ENCODE data around the gene LMBR1.
"Not testable (repeated sequence)": the region's sequence is repeated elsewhere in the genome, so short reads cannot be mapped to it uniquely, and the experiment has no call there.

LMBR1 gene

DNA sequence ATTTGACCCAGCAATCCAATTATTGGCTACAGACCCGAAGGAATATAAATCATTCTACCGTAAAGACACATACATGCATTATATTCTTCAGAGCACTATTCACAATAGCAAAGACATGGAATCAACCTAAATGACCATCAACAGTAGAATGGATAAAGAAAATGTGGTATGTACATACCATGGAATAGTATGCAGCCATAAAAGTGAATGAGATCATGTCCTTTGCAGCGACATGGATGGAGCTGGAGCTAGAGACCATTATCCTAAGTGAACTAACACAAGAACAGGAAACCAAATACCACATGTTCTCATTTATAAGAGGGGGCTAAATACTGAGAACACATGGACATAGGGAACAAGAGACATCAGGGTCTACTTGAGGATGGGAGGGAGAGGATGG is 44.0 kb downstream of the LMBR1 start:
- no peak for DNase-seq (ENCODE audit: low read depth in 3 of 3)

DNA sequence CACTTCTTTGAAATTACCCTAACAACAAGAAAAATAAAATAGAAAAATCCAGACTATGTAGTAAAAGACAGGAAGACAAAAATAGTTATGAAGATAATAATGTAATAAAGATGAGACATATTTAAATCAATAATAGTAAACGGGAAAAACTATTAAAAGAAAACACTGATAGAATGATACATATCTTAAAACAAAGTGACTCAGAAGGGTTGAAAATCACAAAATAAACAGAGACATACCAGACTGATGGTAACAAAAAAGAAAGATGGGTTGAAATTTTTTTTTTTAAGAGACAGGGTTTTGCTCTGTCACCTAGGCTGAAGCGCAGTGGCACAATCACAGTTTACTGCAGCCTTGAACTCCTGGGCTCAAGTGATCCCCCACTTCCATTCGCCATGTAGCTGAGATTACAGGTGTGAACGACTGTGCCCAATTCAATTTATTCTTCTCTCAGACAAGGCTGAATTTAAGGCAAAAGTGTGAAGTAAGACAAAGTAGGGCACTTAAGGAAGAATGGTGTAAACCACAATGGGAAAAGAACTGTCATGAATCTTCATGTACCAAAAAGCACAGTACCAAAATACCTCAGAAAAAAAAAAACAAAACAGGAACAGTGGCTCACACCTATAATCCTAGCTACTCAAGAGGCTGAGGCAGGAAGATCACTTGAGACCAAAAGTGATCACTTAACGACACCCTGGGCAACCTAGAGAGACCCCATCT is 47.4 kb downstream of the LMBR1 start:
- no peak for DNase-seq (ENCODE audit: low read depth in 3 of 3)

DNA sequence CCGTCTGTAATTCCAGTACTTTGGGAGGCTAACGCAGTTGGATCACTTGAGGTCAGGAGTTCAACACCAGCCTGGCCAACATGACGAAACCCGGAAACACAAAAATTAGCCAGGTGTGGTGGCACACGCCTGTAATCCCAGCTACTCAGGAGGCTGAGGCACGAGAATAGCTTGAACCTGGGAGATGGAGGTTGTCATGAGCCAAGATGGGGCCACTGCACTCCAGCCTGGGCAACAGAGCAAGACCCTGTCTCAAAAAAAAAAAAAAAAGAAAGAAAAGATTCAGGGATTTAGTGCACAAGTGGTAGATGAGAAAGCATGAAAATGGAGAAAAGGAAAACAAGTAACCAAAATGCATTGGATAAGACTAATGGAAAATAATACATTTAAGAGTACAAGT is 49.4 kb downstream of the LMBR1 start:
- DNase-seq (ENCODE audit: low read depth in 3 of 3): not testable (repeated sequence)

DNA sequence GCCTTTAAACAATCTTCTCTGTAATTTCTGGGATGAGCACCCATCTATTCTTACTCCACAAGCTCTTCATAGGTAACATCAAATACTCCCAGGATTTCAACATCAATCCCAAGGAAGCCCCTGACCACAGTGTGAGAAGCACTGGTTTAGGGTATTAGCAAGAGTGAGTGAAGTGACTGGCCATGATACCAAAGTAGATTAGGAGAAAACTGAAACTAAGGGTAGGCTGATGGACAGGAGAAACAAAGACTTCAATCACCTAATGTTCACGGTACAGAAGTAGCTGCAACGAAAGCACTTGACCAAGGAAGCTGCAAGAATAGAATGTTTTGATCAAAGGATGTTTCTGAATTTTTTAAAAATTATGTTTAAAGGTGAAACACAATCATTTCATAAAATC is 49.8 kb downstream of the LMBR1 start:
- DNase-seq (ENCODE audit: low read depth in 3 of 3): no peak

DNA sequence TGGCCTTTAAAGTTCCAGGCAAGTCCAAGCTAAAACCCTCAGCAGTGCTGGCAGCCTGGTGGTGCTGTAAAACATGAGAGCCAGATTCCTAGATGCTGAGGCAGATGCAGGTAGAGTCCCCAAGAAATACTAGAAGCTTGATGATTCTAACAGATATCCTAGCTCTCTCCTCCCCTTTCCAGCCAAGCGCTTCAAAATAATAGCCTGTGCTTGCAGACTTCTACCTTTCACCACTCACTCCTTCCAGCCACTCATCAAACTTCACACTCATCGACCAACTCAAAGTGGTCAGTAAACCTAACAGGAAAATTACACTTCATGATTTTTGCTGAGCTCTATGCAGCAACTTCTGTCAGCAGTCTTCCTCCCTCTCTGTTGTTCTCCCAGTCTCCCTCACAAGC is 50.2 kb downstream of the LMBR1 start:
- no peak for DNase-seq (ENCODE audit: low read depth in 3 of 3)

DNA sequence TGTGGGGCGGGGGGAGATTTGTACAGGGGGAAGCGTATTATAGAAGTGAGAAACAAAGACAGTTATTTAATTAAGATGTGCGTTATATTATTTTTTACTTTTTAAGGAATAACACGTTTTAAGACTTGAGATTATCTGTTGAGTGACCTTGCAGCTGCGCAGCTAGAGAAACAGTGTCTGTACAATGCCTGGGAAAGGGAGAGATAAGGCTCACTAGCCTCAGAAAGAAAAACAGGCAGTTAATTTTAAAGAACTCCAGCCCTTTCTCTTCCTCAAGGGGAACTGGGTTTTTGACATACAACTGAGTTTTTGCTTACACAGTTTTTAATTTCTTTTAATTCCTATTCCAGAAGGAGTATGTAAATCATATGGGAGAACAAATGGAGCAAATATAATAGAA is 50.7 kb downstream of the LMBR1 start:
- DNase-seq (ENCODE audit: low read depth in 3 of 3): no peak

DNA sequence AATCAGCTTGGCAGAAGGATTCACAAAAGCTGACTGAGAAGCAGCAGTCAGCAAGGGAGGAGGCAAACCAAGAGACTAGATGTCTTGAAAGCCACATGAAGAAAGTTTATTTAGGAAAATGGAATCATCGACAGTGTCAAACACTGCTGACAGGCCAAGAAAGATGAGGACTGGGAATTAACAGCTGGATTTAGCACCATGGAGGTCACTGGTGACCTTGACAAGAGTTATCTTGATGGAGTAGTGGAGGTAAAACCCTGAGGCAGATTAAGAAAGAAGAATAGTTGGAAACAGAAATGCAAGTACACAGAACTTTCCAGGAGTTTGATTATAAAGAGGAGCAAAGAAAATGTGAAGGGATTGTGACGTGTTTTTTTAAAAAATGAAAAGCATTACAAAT is 51.5 kb downstream of the LMBR1 start:
- no peak for DNase-seq (ENCODE audit: low read depth in 3 of 3)

DNA sequence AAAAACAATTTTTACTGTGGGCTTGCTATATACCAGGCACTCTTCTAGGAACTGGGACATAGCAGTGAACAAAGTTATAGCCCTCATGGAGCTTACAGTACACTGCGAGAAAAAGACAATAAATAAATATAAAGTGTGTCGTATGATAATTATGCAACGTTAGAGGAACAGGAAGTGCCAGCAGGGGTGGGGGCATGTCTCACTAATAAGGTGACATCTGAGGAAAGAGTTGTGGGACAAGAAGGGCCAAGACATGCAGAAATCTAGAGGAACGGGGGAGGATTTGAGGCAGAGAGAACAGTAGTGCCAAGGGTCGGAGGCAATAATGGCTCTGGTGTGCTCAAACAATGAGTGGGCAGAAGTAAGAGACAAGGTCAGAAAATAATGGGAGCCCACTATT is 52.8 kb downstream of the LMBR1 start:
- DNase-seq (ENCODE audit: low read depth in 3 of 3): no peak

DNA sequence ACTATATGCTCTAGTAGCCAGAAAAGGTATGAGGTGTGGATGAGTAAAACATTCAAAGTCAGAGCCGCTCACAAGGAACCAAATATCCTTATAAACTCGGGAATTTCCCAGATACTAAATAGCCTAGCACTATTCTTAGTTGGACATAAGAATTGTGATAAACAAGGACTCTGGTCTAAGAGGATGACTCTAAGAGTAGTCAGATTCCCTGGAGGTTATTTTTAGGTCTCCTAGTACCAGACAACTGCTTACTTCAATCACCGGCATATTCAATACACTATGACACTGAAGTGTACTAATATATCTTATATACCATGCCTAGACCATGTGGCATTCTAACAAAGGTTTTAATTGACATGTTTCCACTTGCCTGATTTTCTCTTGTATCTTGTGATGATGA is 56.5 kb downstream of the LMBR1 start:
- DNase-seq (ENCODE audit: low read depth in 3 of 3): no peak

DNA sequence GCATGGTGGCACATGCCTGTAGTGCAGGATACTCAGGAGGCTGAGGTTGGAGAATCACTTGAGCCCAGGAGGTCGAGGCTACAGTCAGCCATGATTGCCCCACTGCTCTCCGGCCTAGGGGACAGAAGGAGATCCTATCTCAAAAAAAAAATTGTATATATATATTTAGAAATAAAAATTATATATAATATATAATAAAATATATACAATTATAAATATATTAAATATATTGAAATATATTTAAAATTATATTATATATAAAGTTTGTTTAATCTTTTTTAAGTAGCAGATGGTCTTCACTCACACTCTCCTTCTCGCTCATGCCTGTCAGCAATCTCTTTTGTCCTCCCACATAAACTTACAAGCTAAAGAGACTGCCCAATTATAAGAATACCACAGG is 58.5 kb downstream of the LMBR1 start:
- DNase-seq (ENCODE audit: low read depth in 3 of 3): no peak

DNA sequence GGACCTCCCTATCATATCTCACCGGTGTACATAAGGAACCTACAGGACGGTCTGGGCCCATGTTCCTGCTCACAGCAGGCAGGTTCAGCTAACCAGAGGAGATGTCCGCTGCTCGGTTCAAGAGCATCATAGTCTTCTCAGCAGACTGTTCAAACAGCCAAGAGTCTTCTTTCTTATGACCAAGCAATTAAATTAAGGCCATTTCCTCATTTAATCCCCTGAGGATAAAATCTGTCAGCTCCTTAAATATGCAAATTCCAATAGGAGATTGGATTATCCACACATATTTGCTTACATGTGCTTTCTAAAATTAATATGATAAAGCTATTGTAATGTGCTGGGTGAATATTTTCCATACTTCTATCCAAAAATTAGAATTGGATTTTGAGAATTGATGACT is 59.7 kb downstream of the LMBR1 start:
- DNase-seq (ENCODE audit: low read depth in 3 of 3): no peak

DNA sequence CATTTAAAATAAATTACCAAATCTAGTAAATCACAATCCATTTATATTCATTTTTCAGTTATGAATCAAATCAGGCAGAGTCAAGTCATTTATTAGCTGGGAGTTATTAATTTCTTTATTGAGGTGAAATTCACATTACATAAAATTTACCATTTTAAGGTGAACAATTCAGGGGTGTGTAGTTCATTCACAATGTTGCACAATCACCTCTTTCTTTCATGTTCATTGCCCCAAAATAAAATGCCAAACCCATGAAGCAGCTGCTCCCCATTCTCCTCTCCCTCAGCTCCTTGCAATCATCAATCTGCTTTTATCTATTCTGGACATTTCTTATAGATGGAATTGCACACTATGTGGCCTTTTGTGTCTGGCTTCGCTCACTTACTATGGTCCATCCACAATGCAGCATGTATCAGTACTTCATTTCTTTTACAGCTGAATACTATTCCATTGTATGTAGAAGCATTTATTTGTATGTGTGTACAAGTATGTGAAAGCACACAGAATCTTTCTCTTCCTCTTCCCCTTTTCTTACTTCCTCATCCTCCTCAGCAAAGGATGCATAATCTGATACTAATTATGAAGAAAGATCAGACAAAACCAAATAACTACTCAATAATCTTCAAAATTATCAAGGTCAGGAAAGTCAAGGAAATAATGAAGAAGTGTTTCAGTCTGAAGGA is 60.6 kb downstream of the LMBR1 start:
- DNase-seq (ENCODE audit: low read depth in 3 of 3): no peak

DNA sequence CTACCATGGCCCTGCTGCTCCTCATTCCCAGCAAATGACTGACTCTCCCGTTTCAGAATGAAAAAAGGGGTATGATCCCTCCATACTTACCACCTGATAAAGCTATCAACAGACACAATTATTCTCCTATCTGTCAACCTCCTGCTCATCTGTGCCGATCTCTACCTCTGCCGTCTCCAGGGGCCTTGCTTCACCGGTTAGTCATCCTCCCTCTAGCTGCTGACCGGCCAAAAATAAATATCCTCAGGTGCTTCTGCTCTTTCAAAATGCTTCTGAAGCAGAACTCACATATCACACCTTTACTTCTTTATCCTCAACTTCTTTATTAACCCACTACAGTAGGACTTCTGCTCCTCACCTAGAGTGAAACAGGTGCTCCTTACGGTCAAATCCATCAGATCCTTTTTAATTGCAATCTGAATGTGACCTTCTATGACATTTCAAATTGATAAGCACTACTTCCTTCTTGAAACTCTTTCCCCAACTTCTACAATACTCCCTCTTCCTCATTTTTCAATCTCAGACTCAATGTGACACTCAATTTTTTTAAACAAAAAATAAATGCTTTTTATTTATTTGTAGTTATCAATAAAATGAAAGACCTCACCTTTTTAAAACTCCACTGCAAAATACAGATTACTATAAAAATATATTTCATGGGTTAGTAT is 63.2 kb downstream of the LMBR1 start:
- DNase-seq (ENCODE audit: low read depth in 3 of 3): no peak

DNA sequence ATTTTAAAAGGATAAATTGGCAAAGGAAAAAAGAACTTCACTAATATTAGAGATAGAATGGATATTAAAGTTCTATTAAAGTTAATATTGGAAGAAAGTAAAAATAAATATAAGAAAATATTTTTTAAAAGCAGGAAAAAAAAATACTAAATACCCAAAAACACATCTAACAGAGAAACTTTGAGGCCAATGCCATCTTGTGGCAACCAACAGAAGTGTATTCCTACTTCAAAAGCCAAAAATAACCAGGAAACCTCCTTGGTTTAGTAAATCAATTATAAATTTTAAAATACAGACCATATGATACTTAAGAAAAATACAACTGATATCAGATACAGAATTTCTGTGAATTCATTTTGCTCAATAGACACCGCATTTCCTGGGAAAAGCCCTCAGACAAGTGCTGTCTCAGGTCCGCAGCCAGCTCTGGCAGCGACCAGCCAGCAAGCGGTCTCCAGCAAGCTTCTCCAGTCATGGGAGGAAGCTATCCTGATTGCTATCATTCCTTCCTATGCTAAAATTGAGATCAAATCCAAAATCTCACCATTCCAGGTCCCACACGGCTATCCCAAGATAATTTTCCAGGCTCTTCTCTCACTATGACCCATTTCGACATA is 65.3 kb downstream of the LMBR1 start:
- DNase-seq (ENCODE audit: low read depth in 3 of 3): no peak

DNA sequence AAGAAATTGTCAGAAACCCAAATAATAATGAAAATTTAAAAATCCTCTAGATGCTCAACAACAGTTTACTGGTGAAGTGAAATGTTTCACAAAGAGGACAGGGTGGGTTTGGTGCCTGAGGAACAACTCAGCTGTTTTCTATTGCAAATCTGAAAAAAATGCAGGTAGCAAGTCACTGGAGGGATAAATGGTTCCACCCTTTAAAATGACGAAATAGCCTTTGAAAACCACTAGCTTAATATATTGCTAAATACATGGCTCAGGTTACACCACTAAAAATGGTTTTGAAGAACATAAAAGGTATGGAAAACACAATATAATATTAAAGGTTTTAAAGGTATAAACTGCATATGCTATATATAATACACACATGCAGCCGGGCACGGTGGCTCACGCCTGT is 69.5 kb downstream of the LMBR1 start:
- DNase-seq (ENCODE audit: low read depth in 3 of 3): no peak

DNA sequence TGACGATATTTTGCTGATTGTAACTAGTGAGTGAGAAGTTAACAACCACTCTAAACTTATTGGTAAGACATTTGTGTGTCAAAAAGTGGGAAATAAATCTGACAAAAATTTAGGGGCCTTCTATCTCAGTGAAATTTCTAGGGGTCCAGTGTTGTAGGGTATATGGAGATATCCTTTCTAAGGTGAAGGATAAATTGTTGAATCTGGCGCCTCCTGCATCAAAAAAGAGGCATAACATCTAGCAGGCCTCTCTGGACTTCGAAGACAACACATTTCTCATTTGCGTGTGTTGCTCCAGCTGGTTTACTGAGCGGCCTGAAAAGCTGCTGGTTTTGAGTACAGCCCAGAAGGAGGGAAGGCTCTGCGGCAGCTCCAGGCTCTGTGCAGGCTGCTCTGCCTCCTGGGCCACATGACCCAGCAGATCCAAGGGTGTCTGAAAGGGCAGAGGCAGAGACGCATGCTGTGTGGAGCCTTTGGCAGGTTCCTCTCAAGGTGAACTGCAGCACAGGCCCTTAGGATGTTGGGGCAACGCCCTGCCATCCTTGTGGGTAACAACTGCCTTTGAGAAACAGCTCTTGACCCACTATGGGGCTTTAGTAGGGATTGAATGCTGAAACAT is 72.4 kb downstream of the LMBR1 start:
- no peak for DNase-seq (ENCODE audit: low read depth in 3 of 3)

DNA sequence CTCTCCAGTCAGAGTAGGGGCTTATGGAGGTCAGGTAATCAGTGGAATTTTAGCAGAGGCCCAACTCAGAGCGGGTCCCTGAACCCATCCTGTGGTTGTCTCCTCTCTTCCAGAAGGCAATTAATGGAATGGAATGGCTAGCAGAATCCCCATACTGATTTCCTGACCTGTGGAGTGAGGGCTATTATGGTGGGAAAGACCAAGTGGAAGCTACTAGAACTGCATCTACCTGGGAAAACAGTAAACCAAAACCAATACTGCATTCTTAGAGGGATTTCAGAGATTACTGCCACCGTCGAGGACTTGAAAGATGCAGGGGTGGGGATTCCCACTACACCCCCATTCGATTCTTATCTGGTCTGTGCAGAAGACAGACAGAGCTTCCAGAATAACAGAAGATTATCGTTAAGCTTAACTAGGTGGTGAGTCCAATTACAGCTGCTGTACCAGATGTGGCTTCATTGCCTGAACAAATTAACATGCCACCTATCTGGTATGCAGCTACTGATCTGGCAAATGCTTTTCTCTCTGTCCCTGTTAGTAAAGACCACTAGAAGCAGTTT is 73.2 kb downstream of the LMBR1 start:
- DNase-seq (ENCODE audit: low read depth in 3 of 3): no peak

DNA sequence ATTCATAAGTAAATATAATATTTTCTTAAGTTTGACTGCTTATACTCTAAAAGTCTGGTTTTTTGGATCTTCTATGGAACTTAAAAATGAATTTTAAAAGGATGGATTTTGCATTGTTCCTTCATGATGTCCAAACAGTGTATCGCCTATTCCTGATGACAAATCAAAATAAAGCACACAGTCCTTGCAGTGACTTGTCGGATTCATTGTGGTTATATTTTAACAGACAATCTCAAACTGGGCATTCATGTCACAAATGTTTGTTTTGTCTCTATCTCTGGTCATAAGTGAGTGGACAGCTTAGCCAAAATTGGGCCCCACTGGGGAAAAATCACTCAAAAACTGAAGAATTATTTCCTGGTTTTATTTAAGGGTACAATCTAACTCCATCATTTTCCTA is 74.8 kb downstream of the LMBR1 start:
- DNase-seq (ENCODE audit: low read depth in 3 of 3): no peak

DNA sequence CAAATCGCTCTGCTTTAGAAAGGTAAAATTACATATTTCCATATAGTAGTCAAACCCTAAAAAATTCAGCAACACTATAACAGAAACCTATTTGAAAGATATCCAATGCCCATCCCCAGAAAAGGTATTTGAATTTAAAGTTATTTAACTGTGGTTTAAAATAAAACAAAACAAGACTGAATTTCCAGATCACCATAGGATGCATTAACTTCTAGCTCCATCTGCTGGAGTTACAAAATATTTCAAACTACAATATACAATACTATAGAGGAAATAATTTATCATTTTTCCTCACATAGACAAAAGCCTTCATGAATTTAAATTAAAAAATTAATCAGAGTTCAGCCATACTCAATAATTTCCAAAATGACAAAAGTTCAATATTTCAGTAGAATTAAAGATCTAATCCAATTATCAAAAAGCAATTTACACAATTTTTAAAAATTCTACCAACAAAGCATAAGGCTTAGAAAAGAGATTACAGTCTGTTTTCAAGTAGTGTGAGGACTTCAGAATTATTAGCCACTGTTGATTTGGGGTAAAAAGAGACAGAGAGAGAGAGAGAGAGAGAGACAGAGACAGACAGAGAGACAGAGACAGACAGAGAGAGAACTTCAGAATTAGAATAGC is 75.9 kb downstream of the LMBR1 start:
- DNase-seq (ENCODE audit: low read depth in 3 of 3): no peak

DNA sequence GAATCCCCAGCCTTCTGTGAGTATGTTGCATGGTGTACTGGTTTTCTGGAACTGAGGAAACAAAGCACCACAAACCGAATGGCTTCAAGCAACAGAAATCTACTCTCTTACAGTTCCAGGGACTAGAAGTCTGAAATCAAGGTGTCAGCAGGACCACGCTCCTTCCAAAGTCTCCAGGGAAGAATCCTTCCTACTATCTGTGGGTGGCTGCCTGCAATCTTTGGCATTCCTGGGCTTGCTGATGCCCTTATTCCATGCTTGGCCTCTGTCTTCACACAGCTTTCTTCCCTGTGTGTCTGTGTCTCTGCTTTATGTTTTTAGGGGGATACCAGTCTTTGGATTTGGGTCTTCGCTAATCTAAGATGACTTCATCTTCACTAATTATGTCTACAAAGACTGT is 81.3 kb downstream of the LMBR1 start:
- DNase-seq (ENCODE audit: low read depth in 3 of 3): no peak

DNA sequence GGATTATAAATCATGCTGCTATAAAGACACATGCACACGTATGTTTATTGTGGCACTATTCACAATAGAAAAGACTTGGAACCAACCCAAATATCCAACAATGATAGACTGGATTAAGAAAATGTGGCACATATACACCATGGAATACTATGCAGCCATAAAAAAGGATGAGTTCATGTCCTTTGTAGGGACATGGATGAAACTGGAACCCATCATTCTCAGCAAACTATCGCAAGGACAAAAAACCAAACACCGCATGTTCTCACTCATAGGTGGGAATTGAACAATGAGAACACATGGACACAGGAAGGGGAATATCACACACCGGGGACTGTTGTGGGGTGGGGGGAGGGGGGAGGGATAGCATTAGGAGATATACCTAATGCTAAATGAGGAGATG is 89.3 kb downstream of the LMBR1 start:
- DNase-seq (ENCODE audit: low read depth in 3 of 3): not testable (repeated sequence)

DNA sequence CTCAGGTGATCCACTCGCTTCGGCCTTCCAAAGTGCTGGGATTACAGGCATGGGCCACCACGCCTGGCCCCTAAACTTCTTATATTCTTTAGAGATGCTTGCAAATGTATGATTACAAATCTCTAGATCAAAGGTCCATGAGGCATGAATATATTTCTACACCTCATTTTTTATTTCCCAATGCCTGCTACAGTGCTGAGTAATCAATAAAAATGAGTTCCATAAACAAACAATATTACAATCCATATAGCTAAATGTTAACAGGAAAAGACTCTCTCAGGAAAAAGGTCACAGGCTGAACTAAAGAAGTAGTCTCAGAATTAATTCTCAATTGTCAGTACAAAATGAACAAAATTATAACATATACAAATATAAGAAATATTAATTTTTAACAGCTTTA is 90.8 kb downstream of the LMBR1 start:
- no peak for DNase-seq (ENCODE audit: low read depth in 3 of 3)
